BE2C (cell line): ENCODE measurements around the gene CAPN5.

ENCODE experiments used
- DNase-seq: peaks from one replicate; pipeline ENCODE4 v3.0.0-alpha.2; 2020
- H3K27me3 ChIP-seq: fragments of 250-450 bp; sonication (Bioruptor Pico); 2 replicates; pipeline ENCODE4 v1.5.1; 2020; ENCODE audit warnings: mild to moderate bottlenecking
- H3K36me3 ChIP-seq: fragments of 250-450 bp; sonication (Bioruptor Pico); 2 replicates; pipeline ENCODE4 v1.5.1; 2020; ENCODE audit warnings: mild to moderate bottlenecking
- H3K4me1 ChIP-seq: fragments of 250-450 bp; sonication (Bioruptor Pico); 2 replicates; pipeline ENCODE4 v1.5.1; 2020
- H3K4me3 ChIP-seq: 2 replicates; pipeline ENCODE4 v1.5.1; 2011; ENCODE audit warnings: low read depth, low read length
- H3K9me3 ChIP-seq: fragments of 250-450 bp; sonication (Bioruptor Pico); 2 replicates; pipeline ENCODE4 v1.5.1; 2020
- TF ChIP-seq, protein P1 (sequence below): IDR thresholded peaks from 2 replicates; pipeline ENCODE4 v1.5.1; 2012; ENCODE audit warnings: mild to moderate bottlenecking, low read depth, low read length

The CAPN5 gene

DNA sequence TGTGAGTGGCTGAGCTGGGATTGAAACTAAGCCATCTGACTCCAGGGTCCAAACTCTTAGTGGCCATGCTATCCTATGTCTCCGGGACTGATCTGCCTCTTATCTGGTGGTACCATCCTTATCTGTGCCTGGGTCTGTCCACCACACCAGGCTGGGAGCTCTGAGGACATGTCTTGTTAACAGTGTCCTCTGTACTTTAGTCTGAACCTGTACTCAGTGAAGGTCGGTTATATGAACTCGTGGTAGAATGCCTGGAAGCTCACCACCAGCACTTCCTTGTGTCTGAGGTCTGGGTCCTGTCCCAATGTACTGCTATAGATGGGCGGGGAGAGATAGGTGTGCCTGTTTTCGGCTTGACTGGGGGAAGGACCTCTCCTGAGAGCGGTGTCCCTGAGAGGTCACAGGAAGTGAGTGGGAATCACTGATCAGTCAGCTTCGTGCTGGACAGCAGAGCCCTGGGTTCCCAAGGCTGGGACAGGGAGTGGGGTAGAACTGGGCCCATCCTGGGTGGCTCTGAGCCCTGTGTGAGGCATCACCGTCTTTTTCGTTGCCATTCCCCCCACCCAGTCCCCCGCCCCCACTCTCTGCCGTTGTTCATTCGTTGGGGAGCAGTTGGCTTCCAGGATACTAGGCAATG, 70.1 kb downstream of the CAPN5 start:
- Histone ChIP-seq H3K4me1 (0 out of 2 replicates have a peak, but pooled peaks cover 3% of the 10 kb centered on the region), H3K4me3 (no peak overlapping the region), H3K9me3 (no peaks in the 10 kb centered on the region), H3K27me3 (no peaks in the 10 kb centered on the region), H3K36me3 (no peaks in the 10 kb centered on the region)
- DNase-seq: no peak
- TF ChIP-seq, protein P1, sequence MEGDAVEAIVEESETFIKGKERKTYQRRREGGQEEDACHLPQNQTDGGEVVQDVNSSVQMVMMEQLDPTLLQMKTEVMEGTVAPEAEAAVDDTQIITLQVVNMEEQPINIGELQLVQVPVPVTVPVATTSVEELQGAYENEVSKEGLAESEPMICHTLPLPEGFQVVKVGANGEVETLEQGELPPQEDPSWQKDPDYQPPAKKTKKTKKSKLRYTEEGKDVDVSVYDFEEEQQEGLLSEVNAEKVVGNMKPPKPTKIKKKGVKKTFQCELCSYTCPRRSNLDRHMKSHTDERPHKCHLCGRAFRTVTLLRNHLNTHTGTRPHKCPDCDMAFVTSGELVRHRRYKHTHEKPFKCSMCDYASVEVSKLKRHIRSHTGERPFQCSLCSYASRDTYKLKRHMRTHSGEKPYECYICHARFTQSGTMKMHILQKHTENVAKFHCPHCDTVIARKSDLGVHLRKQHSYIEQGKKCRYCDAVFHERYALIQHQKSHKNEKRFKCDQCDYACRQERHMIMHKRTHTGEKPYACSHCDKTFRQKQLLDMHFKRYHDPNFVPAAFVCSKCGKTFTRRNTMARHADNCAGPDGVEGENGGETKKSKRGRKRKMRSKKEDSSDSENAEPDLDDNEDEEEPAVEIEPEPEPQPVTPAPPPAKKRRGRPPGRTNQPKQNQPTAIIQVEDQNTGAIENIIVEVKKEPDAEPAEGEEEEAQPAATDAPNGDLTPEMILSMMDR: no peak

DNA sequence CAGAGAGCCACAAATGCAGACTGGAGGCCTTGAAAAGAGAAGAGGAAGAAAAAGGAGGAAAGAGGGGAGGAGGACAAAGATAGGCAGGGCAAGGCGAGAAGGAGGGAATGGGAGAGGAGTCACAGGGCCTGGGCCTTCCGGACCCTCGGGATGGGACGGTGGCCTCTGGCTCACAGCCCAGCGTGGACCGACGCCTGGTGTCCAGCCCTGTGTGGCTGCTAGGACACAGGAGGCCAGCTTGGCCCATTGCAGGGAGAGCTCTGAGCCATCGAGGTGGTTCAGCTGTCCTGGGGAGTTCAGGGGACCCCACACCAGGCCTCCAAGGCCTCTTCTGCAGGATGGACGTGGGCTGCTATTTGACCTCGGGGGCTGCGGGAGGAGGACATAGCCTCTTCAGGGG, 70.7 kb downstream of the CAPN5 start:
- DNase-seq: no peak
- TF ChIP-seq, protein P1: no peak
- H3K4me3 ChIP-seq: no peak overlapping the region
- no peaks in the 10 kb centered on the region for H3K9me3 ChIP-seq
- H3K4me1 ChIP-seq: 0 out of 2 replicates have a peak, but pooled peaks cover 3% of the 10 kb centered on the region
- H3K36me3 ChIP-seq: no peaks in the 10 kb centered on the region
- H3K27me3 ChIP-seq: no peaks in the 10 kb centered on the region

DNA sequence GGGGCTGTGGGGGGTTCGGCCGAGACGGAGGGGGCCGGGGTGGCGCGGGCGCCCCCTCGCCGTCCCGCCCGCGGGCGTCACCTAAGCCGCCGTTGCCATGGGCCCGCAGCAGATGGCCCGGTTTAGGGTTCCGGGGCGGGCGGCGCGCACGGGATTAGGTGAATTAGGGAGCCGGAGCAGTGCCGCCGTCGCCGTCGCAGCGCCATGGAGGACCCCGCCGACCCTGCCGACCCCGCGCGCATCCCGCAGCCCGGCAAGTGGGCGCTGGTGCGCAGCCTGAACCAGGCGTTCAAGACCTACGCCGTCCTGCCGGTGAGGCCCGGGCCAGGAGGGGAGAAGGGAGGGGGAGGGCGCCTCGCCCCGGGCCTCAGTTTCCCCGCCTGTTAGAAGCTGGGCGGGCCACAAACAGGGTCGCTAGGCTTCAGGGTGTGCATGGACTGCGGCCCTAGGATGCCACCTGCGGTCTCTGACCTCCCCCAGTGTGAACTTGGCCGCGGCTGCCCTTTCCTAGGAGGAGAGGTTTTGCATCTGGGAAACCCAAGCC, 71.4 kb downstream of the CAPN5 start:
- Histone ChIP-seq H3K4me1 (0 out of 2 replicates have a peak, but pooled peaks cover 3% of the 10 kb centered on the region), H3K9me3 (no peaks in the 10 kb centered on the region), H3K27me3 (no peaks in the 10 kb centered on the region), H3K36me3 (no peaks in the 10 kb centered on the region), H3K4me3 (no peak overlapping the region)
- TF ChIP-seq, protein P1: no peak
- DNase-seq: no peak

DNA sequence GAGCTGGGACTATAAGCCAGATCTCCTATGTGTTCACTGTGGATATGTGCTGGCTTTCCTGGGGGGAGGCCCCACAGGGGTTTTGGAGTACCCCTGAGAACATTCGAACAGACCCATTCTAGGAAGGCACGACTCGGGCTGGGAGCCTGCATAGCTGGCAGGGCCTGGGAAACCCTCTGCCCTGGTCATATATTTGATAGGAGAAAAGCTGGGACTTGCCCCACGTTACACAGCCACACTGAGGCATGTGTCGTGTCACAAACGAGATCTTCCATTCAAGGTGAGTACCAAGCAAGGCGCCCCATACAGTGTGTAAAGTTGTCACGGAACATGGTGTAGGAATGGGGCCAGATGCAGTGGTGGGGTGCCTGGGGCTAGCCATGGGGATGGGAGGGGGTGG, 72.4 kb downstream of the CAPN5 start:
- 0 out of 2 replicates have a peak, but pooled peaks cover 3% of the 10 kb centered on the region for H3K4me1 ChIP-seq
- H3K9me3 ChIP-seq: no peaks in the 10 kb centered on the region
- TF ChIP-seq, protein P1: no peak

DNA sequence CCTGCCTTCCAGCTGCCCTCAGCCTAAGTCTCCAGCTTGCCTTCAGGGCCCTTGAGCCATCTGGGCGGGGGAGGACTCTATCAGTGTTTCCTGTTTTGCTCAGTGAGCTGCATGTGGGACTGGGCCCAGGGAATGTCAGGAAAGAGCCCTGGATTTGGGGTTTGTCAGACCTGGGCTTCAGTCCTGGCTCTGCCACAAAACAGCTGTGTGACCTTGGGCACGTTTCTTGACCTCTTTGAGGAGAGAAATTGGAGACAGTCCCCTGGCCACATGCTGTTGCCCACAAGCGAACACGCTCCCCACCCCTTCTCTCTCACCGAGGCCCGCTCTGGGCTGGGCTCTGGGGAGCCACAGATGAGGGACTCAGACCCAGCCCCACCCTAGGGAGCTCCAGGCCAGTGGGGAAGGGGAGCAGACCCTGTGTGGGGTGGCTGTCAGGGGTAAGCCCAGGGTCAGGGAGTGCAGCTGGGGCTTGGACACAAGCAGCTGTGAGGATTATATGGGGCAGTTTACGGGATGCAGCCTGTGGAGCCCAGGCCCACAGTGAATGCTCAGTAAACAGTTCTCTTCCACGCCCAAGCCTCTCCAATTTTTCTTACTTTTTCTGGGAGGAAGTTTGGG, 73.6 kb downstream of the CAPN5 start:
- TF ChIP-seq, protein P1: no peak
- H3K4me1 ChIP-seq: 0 out of 2 replicates have a peak, but pooled peaks cover 3% of the 10 kb centered on the region
- no peaks in the 10 kb centered on the region for H3K27me3 ChIP-seq
- H3K4me3 ChIP-seq: no peak overlapping the region
- DNase-seq: peak; percentile 45
- no peaks in the 10 kb centered on the region for H3K36me3 ChIP-seq
- H3K9me3 ChIP-seq: no peaks in the 10 kb centered on the region

More for the DNA sequence above, 72.4 kb downstream of the CAPN5 start:
- H3K4me3 ChIP-seq: no peak overlapping the region
- H3K36me3 ChIP-seq: no peaks in the 10 kb centered on the region
- H3K27me3 ChIP-seq: no peaks in the 10 kb centered on the region
- DNase-seq: no peak

DNA sequence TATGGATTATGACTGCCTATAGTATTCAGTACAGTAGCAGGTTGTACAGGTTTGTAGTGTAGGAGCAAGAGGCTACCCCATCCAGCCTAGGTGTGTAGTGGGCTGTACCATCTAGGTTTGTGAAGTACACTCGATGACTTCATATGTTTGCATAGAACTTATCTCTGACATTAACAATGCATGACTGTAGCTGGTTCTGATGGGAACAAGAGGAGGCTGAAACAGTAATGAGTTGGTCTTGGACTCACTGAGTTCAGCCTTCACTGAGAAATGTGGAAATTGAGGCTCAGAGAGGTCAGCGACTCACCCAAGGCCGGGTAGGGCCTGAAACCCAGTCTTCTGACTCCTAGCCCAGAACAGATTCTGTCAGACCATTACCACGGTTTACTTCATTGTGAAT, 74.3 kb downstream of the CAPN5 start:
- H3K4me3 ChIP-seq: no peak overlapping the region
- H3K9me3 ChIP-seq: no peaks in the 10 kb centered on the region
- TF ChIP-seq, protein P1: no peak
- no peak for DNase-seq
- H3K36me3 ChIP-seq: no peaks in the 10 kb centered on the region
- 0 out of 2 replicates have a peak, but pooled peaks cover 3% of the 10 kb centered on the region for H3K4me1 ChIP-seq
- H3K27me3 ChIP-seq: no peaks in the 10 kb centered on the region
